B cell (primary cell): Measurements from ENCODE around the gene NCEH1.

ENCODE experiments used
- EZH2 ChIP-seq: IDR thresholded peaks from 2 replicates; pipeline ENCODE4 v1.6.1; 2012; ENCODE audit warnings: borderline replicate concordance, low read depth, mild to moderate bottlenecking, moderate library complexity, low read length; ENCODE audit not compliant: insufficient read depth, poor library complexity, severe bottlenecking
- TF ChIP-seq, protein P1 (sequence below): fragments of 200-600 bp; IDR thresholded peaks from one replicate; pipeline ENCODE4 v1.8.0; 2022; ENCODE audit warnings: antibody characterized with exemption, mild to moderate bottlenecking

DNA sequence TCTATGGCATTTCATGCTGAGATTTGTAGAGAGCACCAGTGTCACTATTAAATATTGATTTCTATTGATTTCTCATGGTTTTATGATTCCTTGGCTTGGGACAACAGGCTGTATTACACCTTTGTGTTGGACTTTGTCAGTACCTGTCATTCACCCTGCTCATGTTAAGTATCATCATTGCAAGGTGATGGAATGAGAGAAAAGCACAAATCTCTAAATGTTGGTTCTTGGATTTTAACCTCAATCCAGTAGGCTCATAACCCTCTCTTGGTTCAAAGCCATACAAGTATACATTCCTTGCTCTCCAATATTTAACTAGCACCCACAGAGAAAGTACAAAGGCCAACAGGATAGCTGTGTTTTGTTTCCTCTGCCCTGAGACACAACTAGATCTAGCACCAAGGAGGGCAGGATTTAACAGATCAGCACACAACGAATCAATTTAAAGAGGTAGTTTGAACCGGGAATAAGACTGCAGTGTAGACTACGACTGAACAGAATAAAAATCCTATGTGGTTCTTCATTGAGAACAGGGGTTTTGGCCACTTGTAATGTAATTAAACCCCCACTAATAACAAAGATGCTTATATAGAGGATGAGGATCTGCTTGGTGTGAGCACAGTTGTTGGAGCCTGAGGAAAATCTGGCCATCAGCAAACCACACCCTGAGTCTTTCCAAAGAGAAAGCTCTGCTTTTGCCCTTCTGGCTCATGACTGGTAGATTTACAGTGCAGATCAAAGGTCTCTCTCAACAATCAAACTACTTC, 109.6 kb downstream of the NCEH1 start:
- TF ChIP-seq, protein P1, sequence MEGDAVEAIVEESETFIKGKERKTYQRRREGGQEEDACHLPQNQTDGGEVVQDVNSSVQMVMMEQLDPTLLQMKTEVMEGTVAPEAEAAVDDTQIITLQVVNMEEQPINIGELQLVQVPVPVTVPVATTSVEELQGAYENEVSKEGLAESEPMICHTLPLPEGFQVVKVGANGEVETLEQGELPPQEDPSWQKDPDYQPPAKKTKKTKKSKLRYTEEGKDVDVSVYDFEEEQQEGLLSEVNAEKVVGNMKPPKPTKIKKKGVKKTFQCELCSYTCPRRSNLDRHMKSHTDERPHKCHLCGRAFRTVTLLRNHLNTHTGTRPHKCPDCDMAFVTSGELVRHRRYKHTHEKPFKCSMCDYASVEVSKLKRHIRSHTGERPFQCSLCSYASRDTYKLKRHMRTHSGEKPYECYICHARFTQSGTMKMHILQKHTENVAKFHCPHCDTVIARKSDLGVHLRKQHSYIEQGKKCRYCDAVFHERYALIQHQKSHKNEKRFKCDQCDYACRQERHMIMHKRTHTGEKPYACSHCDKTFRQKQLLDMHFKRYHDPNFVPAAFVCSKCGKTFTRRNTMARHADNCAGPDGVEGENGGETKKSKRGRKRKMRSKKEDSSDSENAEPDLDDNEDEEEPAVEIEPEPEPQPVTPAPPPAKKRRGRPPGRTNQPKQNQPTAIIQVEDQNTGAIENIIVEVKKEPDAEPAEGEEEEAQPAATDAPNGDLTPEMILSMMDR: no peak
- no peak for TF ChIP-seq EZH2
